K562 (cell line): ENCODE measurements around the gene APLF. TPM values are rescaled to one million over a fixed set of nuclear protein-coding genes. Genes with fewer than 3 reads are reported as not detected.

ENCODE experiments used
- BMI1 ChIP-seq: fragments of 150-350 bp; IDR thresholded peaks from 2 replicates; pipeline ENCODE4 v1.6.1; 2014; ENCODE audit warnings: low read length
- CBX8 ChIP-seq: fragments of 200-600 bp; sonication (generic); IDR thresholded peaks from 2 replicates; pipeline ENCODE4 v1.6.1; 2012; ENCODE audit warnings: borderline replicate concordance, mixed run types, low read depth, mild to moderate bottlenecking, moderate library complexity, mixed read lengths, low read length, control low read depth, inconsistent platforms; ENCODE audit not compliant: poor library complexity, severe bottlenecking; ENCODE audit errors: extremely low read depth
- HNRNPLL ChIP-seq: fragments of 200-400 bp; formaldehyde crosslinking; IDR thresholded peaks from 2 replicates; pipeline ENCODE4 v1.6.1; 2017; ENCODE audit warnings: low read length, low read depth, mild to moderate bottlenecking; ENCODE audit not compliant: poor library complexity, severe bottlenecking
- POLR3G ChIP-seq: IDR thresholded peaks from 2 replicates; pipeline ENCODE4 v1.6.1; 2011; ENCODE audit not compliant: insufficient read length, insufficient replicate concordance; ENCODE audit errors: extremely low read depth
- RBM39 ChIP-seq: fragments of 200-400 bp; formaldehyde crosslinking; optimal IDR thresholded peaks from 2 replicates; pipeline ENCODE3; 2018; ENCODE audit warnings: low read depth, low read length
- SMAD3 ChIP-seq: fragments of 450-650 bp; formaldehyde crosslinking; conservative IDR thresholded peaks from 2 replicates; pipeline ENCODE4 v1.4.0; 2020; ENCODE audit warnings: mild to moderate bottlenecking
- ZNF551 ChIP-seq: fragments of 250-450 bp; sonication (Bioruptor Pico); IDR thresholded peaks from 2 replicates; pipeline ENCODE4 v1.5.0; 2021; ENCODE audit warnings: mild to moderate bottlenecking, moderate library complexity
- ZNF589 ChIP-seq: fragments of 200-800 bp; sonication (Bioruptor generic); IDR thresholded peaks from 2 replicates; pipeline ENCODE4 v1.6.1; 2016; ENCODE audit warnings: low read depth, missing genetic modification characterization, missing compliant biosample characterization
- polyA plus RNA-seq, 8 experiments: library from polyadenylated mRNA; depleted of rRNA in 4 of 8; stranded (reverse) in 5 of 8; unstranded in 3 of 8; fragments of >200 nt; fragmentation: Nextera tagmentation in 2 of 8; fragmentation: Illumina TruSeq in 1 of 8; extraction: Ambion mirVana in 2 of 8; extraction: Trizol in 1 of 8; gene quantifications; 2 replicates each; pipeline versions ENCODE4 v1.2.1 to v1.2.3, GENCODE V29; 2011 to 2014; ENCODE audit warnings: inconsistent platforms in 1 of 8, missing spikeins in 1 of 8
- total RNA-seq, 7 experiments: library from RNA; depleted of rRNA in 6 of 7; stranded (reverse); fragments of >200 nt in 6 of 7; fragmentation: Illumina TruSeq in 2 of 7; extraction: Trizol in 2 of 7; gene quantifications; 2 replicates each; pipeline versions ENCODE4 v1.2.1 to v1.2.3, GENCODE V29; 2011 to 2021; ENCODE audit warnings: low replicate concordance in 1 of 7
- TF ChIP-seq, protein P1 (sequence below), 2 experiments: fragments of 450-650 bp; formaldehyde crosslinking in 1 of 2; IDR thresholded peaks; 2 replicates each; pipeline versions ENCODE4 v1.4.0 to v1.6.1; 2014 to 2020; ENCODE audit warnings: mild to moderate bottlenecking in 2 of 2, borderline replicate concordance in 1 of 2, low read depth in 1 of 2
- TF ChIP-seq, protein P2 (sequence below), 2 experiments: fragments of 450-650 bp in 1 of 2; sonication (generic) in 1 of 2; formaldehyde crosslinking in 1 of 2; IDR thresholded peaks in 1 of 2; conservative IDR thresholded peaks in 1 of 2; 2 replicates each; pipeline versions ENCODE4 v1.6.1 to v1.8.1; 2016 to 2023; ENCODE audit warnings: mild to moderate bottlenecking in 2 of 2, moderate library complexity in 2 of 2, inconsistent platforms in 1 of 2, missing genetic modification reagents in 1 of 2
- TF ChIP-seq, protein P3 (sequence below): fragments of 450-650 bp; conservative IDR thresholded peaks from 2 replicates; pipeline ENCODE4 v1.6.1; 2016; ENCODE audit warnings: missing genetic modification characterization, low read depth, mild to moderate bottlenecking, control low read depth, missing compliant biosample characterization
- TF ChIP-seq, protein P4 (sequence below): fragments of 450-650 bp; IDR thresholded peaks from 2 replicates; pipeline ENCODE4 v1.6.1; 2018; ENCODE audit warnings: mild to moderate bottlenecking, low read depth; ENCODE audit not compliant: partially characterized antibody

Gene APLF
- total and polyA plus RNA-seq, 9 of the 15 experiments (the other 6 are each of a cell fraction or from before 2014, with no cell fraction given) = 0.07 to 1.1 (median 0.71) TPM

DNA sequence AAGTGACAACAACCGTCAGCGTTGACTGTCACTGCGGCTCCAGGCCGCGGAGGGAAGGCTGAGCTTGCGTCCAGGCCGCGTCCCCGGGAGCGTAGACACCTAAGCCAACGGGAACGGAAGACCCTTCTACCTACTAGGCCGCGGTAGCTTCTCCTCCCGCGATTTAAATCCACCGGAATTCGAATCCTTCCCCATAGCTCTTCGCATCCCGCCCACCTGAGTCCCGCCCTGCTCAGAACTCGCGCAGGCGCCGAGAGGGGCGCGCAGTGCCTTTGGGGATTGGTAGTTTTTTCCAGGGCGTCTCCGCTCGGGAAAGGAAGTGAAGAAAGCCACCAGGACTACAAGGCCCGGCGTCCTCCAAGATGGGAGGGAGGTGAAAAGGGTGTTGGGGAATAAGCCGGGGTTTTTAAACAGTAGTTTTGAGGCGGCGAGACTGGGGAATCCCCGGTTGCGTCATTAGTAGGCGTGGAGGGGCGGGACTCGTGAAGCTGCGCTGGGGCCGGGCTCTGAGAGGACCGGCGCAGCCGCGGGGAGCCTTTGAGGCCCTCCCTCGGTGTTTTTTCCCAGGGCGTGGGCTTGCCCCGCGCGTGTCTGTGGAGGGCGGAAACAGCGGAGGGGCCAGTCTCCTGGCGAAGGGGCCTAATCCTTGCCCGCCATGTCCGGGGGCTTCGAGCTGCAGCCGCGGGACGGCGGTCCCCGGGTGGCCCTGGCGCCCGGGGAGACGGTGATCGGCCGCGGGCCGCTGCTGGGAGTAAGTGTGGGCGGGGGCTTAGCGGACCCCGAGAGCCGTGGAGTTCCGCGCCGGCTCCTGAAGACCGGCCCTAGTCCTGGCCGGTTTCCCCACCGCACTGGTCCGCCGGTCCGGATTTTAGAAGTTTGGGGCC, at the start of gene APLF, which contains the start of gene FBXO48 (continued):
- no peak for TF ChIP-seq CBX8
- TF ChIP-seq RBM39 = no peak
- TF ChIP-seq BMI1 = no peak
- TF ChIP-seq HNRNPLL = peak; percentile 71
- TF ChIP-seq, protein P1, sequence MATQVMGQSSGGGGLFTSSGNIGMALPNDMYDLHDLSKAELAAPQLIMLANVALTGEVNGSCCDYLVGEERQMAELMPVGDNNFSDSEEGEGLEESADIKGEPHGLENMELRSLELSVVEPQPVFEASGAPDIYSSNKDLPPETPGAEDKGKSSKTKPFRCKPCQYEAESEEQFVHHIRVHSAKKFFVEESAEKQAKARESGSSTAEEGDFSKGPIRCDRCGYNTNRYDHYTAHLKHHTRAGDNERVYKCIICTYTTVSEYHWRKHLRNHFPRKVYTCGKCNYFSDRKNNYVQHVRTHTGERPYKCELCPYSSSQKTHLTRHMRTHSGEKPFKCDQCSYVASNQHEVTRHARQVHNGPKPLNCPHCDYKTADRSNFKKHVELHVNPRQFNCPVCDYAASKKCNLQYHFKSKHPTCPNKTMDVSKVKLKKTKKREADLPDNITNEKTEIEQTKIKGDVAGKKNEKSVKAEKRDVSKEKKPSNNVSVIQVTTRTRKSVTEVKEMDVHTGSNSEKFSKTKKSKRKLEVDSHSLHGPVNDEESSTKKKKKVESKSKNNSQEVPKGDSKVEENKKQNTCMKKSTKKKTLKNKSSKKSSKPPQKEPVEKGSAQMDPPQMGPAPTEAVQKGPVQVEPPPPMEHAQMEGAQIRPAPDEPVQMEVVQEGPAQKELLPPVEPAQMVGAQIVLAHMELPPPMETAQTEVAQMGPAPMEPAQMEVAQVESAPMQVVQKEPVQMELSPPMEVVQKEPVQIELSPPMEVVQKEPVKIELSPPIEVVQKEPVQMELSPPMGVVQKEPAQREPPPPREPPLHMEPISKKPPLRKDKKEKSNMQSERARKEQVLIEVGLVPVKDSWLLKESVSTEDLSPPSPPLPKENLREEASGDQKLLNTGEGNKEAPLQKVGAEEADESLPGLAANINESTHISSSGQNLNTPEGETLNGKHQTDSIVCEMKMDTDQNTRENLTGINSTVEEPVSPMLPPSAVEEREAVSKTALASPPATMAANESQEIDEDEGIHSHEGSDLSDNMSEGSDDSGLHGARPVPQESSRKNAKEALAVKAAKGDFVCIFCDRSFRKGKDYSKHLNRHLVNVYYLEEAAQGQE (IDR thresholded peaks at IDR 0.05; ENCODE audit: borderline replicate concordance) = no peak
- TF ChIP-seq, protein P1 (CRISPR knock-in tag; IDR thresholded peaks at IDR 0.05; ENCODE audit: low read depth) = no peak
- TF ChIP-seq POLR3G = no peak
- TF ChIP-seq, protein P2, sequence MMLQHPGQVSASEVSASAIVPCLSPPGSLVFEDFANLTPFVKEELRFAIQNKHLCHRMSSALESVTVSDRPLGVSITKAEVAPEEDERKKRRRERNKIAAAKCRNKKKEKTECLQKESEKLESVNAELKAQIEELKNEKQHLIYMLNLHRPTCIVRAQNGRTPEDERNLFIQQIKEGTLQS (IDR thresholded peaks at IDR 0.05) = peak; percentile 98
- TF ChIP-seq, protein P2 (CRISPR knock-in tag; conservative IDR thresholded peaks at IDR 0.05) = peak; percentile 83; the same call in 1 of the 2 replicates
- TF ChIP-seq, protein P3, sequence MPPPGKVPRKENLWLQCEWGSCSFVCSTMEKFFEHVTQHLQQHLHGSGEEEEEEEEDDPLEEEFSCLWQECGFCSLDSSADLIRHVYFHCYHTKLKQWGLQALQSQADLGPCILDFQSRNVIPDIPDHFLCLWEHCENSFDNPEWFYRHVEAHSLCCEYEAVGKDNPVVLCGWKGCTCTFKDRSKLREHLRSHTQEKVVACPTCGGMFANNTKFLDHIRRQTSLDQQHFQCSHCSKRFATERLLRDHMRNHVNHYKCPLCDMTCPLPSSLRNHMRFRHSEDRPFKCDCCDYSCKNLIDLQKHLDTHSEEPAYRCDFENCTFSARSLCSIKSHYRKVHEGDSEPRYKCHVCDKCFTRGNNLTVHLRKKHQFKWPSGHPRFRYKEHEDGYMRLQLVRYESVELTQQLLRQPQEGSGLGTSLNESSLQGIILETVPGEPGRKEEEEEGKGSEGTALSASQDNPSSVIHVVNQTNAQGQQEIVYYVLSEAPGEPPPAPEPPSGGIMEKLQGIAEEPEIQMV (tag) = no peak
- TF ChIP-seq, protein P4, sequence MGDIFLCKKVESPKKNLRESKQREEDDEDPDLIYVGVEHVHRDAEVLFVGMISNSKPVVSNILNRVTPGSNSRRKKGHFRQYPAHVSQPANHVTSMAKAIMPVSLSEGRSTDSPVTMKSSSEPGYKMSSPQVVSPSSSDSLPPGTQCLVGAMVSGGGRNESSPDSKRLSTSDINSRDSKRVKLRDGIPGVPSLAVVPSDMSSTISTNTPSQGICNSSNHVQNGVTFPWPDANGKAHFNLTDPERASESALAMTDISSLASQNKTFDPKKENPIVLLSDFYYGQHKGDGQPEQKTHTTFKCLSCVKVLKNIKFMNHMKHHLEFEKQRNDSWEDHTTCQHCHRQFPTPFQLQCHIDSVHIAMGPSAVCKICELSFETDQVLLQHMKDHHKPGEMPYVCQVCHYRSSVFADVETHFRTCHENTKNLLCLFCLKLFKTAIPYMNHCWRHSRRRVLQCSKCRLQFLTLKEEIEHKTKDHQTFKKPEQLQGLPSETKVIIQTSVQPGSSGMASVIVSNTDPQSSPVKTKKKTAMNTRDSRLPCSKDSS = no peak
- no peak for TF ChIP-seq ZNF551 (CRISPR knock-in tag)
- no peak for TF ChIP-seq SMAD3 (CRISPR knock-in tag)
- 0 out of 2 replicates have a peak, but pooled peaks have one; percentile 44 for TF ChIP-seq ZNF589 (CRISPR knock-in tag)
